Upper lobe of left lung (tissue), 6 donors: ENCODE data around the gene AQP3. TPM values are rescaled to one million over a fixed set of nuclear protein-coding genes. Genes with fewer than 3 reads are reported as not detected.
"Not testable (repeated sequence)": the region's sequence is repeated elsewhere in the genome, so short reads cannot be mapped to it uniquely, and the experiment has no call there.

Experiments
- ATAC-seq, 2 donors: fragments of 200-7000 bp; cut with Tn5 transposase; one replicate each; pipeline ENCODE4 v1.9.1; 2022; ENCODE audit warnings: mild to moderate bottlenecking in 2 of 2, moderate library complexity in 2 of 2; ENCODE audit not compliant: low FRiP score in 2 of 2
- DNase-seq, 2 donors: peaks; one replicate each; pipeline ENCODE4 v3.0.0-alpha.2; 2019 to 2020
- H3K27ac ChIP-seq, 4 donors: fragments of 200-600 bp; sonication (generic); one replicate each; pipeline ENCODE4 v1.5.1; 2016 to 2019
- H3K27me3 ChIP-seq, 4 donors: fragments of 200-600 bp; sonication (generic); one replicate each; pipeline ENCODE4 v1.5.1; 2017 to 2019
- H3K36me3 ChIP-seq, 4 donors: fragments of 200-600 bp; sonication (generic); one replicate each; pipeline ENCODE4 v1.5.1; 2016 to 2019
- H3K4me1 ChIP-seq, 4 donors: fragments of 200-600 bp; sonication (generic); one replicate each; pipeline ENCODE4 v1.5.1; 2018 to 2019
- H3K4me3 ChIP-seq, 4 donors: fragments of 200-600 bp; sonication (generic); one replicate each; pipeline ENCODE4 v1.5.1; 2017 to 2019; ENCODE audit warnings: mild to moderate bottlenecking in 2 of 4, moderate library complexity in 1 of 4
- H3K9me3 ChIP-seq, 4 donors: fragments of 200-600 bp; sonication (generic); one replicate each; pipeline ENCODE4 v1.5.1; 2018 to 2019
- EP300 ChIP-seq, 4 donors: sonication (generic); formaldehyde crosslinking; IDR thresholded peaks; one replicate each; pipeline ENCODE4 v1.5.1; 2017; ENCODE audit warnings: antibody characterized with exemption in 4 of 4, control low read depth in 2 of 4
- POLR2A ChIP-seq, 4 donors: fragments of 450-650 bp; IDR thresholded peaks; one replicate each; pipeline ENCODE4 v1.5.1; 2016 to 2017; ENCODE audit warnings: antibody characterized with exemption in 4 of 4, mild to moderate bottlenecking in 2 of 4
- POLR2AphosphoS5 ChIP-seq, 2 donors: sonication (generic); formaldehyde crosslinking; IDR thresholded peaks; one replicate each; pipeline ENCODE4 v1.5.1; 2017; ENCODE audit warnings: antibody characterized with exemption in 2 of 2
- WGBS, 2 donors: methylation state at CpG; one replicate each; pipeline ENCODE4 v1.1.5; 2017 to 2018; 5-methylcytosine and 5-hydroxymethylcytosine counted together
- total RNA-seq, 6 donors: library from RNA; depleted of rRNA in 4 of 6; stranded (reverse); fragments of >200 nt in 4 of 6; gene quantifications; one replicate each; pipeline versions ENCODE4 v1.1.0 to v1.2.1, GENCODE V29; 2016 to 2021
- TF ChIP-seq, protein P1 (sequence below), 6 experiments: fragments of 450-650 bp in 4 of 6; fragments of 200-600 bp in 2 of 6; sonication (generic) in 2 of 6; IDR thresholded peaks; one replicate each; pipeline ENCODE4 v1.5.1; 2016 to 2019; ENCODE audit warnings: antibody characterized with exemption in 6 of 6
- donor health status: DM: no; HTN: no; CAD: no; lungs with moderate emphysema.
- donor health status: DM: no; HTN: yes; CAD: no; lungs with severe emphysema.

Gene AQP3
- total RNA-seq, 6 donors from 2014 or later, result 62.5 to 468 (median 201) TPM

DNA sequence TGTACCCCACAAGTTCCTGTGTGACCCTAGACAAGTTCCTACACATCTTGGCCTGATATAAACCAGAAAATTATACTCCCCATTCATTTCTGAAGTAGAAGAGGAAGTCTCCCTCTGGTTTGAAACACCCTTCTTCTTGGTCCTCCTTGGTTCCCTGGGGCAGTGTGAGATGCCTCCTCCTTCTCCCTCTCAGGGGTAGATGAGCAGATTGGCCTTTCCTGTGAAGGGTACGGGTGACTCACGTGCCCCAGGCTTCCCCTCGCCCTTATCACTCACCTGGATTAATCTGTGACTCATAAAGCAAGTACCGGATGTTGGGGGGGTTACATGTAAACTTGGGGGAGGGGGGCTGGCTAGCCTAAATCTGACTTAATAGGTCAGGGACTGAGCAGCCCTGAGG lies 11.1 kb upstream of the AQP3 start:
- H3K27ac ChIP-seq, result peak overlapping the region in 2 of 4 donors; percentile 16 to 21

DNA sequence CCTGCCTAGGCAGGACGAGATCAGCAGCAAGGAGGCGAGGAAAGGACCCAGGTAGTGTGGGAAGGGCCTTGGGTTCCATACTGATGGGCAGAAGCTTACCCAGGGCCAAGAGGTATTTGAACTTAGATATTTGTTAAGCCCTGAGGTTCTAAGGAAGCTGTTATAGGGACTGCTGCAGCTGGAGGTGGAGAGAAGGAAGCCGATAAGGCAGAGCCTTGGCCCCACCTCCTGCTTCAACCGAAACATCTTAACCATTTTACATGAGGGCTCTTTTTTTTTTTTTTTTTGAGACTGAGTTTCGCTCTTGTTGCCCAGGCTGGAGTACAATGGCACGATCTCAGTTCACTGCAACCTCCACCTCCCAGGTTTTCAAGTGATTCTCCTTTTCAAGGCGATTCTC lies 8.6 kb upstream of the AQP3 start:
- Histone ChIP-seq H3K4me3 (no peak overlapping the region), H3K27me3 (no peaks in the 10 kb centered on the region), H3K9me3 (no peaks in the 10 kb centered on the region), H3K27ac (no peak overlapping the region), H3K4me1 (peaks cover 0 to 17% (median 2%) of the 10 kb centered on the region in 4 donors), H3K36me3 (peaks cover 0 to 6% (median 0%) of the 10 kb centered on the region in 4 donors)
- DNase-seq (no peak), ATAC-seq (no peak)
- 51 to 66% methylated on average over 7 of the region's 7 CpGs for WGBS, 2 donors
- TF ChIP-seq POLR2A (IDR thresholded peaks at IDR 0.05), result no peak
- no peak for TF ChIP-seq EP300 (IDR thresholded peaks at IDR 0.05)
- TF ChIP-seq, protein P1, sequence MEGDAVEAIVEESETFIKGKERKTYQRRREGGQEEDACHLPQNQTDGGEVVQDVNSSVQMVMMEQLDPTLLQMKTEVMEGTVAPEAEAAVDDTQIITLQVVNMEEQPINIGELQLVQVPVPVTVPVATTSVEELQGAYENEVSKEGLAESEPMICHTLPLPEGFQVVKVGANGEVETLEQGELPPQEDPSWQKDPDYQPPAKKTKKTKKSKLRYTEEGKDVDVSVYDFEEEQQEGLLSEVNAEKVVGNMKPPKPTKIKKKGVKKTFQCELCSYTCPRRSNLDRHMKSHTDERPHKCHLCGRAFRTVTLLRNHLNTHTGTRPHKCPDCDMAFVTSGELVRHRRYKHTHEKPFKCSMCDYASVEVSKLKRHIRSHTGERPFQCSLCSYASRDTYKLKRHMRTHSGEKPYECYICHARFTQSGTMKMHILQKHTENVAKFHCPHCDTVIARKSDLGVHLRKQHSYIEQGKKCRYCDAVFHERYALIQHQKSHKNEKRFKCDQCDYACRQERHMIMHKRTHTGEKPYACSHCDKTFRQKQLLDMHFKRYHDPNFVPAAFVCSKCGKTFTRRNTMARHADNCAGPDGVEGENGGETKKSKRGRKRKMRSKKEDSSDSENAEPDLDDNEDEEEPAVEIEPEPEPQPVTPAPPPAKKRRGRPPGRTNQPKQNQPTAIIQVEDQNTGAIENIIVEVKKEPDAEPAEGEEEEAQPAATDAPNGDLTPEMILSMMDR (IDR thresholded peaks at IDR 0.05), result no peak
- TF ChIP-seq POLR2AphosphoS5 (IDR thresholded peaks at IDR 0.05), result no peak

More for the DNA sequence above, 11.1 kb upstream of the AQP3 start:
- TF ChIP-seq EP300 (IDR thresholded peaks at IDR 0.05) (no peak), POLR2AphosphoS5 (IDR thresholded peaks at IDR 0.05) (no peak), POLR2A (IDR thresholded peaks at IDR 0.05) (no peak)
- TF ChIP-seq, protein P1 (IDR thresholded peaks at IDR 0.05), result no peak
- H3K36me3 ChIP-seq, result peaks cover 12 to 30% (median 21%) of the 10 kb centered on the region in 4 donors
- H3K9me3 ChIP-seq, result no peaks in the 10 kb centered on the region
- H3K27me3 ChIP-seq, result no peaks in the 10 kb centered on the region
- no peak overlapping the region for H3K4me3 ChIP-seq
- DNase-seq (peak in 1 of 2 donors; percentile 40), ATAC-seq (no peak)
- peaks cover 0 to 5% (median 0%) of the 10 kb centered on the region in 4 donors for H3K4me1 ChIP-seq
- WGBS, 2 donors, result 41 to 77% methylated on average over 4 of the region's 4 CpGs

DNA sequence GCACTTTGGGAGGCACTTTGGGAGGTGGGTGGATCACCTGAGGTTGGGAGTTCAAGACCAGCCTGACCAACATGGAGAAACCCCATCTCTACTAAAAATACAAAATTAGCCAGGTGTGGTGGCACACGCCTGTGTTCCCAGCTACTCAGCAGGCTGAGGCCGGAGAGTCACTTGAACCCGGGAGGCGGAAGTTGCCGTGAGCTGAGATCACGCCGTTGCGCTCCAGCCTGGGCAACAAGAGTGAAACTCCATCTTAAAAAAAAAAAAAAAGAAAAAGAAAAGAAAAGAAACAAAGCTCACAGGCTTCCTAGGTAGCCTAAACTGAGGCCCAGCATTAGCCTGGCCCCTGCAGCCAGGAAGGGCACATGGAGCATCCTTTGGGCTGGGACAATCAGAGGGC lies 8.1 kb upstream of the AQP3 start:
- H3K4me3 ChIP-seq, H3K9me3 ChIP-seq, ATAC-seq, H3K27me3 ChIP-seq, H3K27ac ChIP-seq, H3K36me3 ChIP-seq, DNase-seq: not testable (repeated sequence)
- peaks cover 0 to 17% (median 2%) of the 10 kb centered on the region in 4 donors for H3K4me1 ChIP-seq
- WGBS, 2 donors, result 91 to 96% methylated on average over 8 of the region's 8 CpGs

DNA sequence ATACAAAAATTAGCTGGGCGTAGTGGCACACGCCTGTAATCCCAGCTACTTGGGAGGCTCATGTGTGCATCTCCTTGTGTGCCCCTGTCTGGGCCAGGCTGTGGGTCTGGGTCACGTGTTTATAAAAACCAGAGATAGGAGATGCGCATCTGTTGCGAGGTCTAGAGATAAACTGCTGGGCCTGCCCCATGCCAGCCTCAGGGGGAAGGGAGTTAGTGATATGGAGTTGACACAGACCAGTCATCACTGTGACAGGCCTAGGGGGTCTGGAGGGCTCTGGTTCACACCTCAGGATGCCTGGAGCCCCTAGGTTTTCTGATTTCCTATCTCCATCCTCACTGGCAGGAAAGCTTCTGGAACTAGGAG lies 7.3 kb upstream of the AQP3 start:
- WGBS, 2 donors, result 91 to 92% methylated on average over 5 of the region's 5 CpGs
- H3K4me1 ChIP-seq, result peaks cover 0 to 17% (median 2%) of the 10 kb centered on the region in 4 donors
- DNase-seq, H3K27ac ChIP-seq, ATAC-seq, H3K27me3 ChIP-seq, H3K9me3 ChIP-seq, H3K4me3 ChIP-seq, H3K36me3 ChIP-seq: not testable (repeated sequence)

DNA sequence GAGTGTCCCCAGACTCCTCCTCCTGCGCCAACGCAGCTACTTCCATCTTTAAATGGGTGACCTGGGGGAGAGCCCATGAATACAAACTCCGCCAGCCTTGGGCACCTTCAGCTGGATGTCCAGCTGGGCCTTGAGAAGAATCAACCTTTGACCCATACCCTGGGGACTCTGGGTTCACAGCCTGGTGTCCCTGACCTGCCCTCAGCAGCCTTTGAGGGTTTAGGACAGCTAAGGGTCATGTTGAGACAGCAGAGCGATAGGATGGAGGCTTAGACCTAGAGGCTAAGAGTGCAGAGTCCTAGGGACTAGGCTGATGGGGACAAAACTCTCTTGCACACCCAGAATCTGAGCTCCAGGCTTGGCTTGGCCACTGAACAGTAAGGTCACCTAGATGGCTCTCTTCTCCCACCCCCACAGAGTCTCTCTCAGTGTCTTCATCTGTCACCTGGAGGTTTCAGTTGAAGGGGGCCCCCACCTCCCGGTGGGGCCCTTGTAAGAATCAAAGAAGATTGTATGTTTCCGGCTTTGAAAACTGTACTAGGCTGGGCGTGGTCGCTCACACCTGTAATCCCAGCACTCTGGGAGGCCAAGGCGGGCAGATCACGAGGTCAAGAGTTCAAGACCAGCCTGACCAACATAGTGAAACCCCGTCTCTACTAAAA lies 6.7 kb upstream of the AQP3 start:
- ATAC-seq (no peak), DNase-seq (no peak)
- TF ChIP-seq EP300 (IDR thresholded peaks at IDR 0.05), result no peak
- Histone ChIP-seq H3K9me3 (no peaks in the 10 kb centered on the region), H3K27ac (no peak overlapping the region), H3K4me3 (no peak overlapping the region), H3K4me1 (peaks cover 0 to 17% (median 2%) of the 10 kb centered on the region in 4 donors), H3K27me3 (no peaks in the 10 kb centered on the region), H3K36me3 (no peaks in the 10 kb centered on the region)
- 85 to 86% methylated on average over 7 to 11 of the region's 11 CpGs for WGBS, 2 donors

DNA sequence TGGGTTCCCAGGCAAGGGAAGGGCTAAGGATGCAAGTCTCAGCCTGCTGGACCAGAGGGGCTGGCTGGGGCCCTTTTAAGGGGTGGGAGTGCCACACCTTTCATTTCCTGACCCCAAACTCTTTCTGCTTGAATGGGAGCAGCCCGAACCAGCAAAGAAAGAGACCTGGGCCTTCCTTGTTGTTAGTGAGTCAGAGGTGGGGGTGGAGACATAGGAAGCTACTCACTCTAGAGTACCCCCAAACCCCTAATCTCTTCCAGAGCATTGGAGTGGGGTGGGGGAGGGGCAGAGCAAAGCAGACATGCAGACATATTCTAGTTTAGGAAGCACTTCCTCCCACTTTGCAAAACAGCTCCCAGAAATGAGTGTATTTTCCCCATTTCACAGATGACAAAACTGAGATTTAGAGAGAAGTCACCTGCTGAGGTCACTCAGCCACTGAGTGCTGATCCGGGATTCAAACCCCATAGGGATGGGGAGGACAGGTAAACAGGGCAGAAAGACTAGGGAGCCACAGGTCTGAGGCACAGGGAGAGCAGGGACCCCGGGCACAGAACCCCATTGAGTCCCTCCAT lies 6.0 kb upstream of the AQP3 start:
- Histone ChIP-seq H3K27ac (no peak overlapping the region), H3K27me3 (no peaks in the 10 kb centered on the region), H3K36me3 (no peaks in the 10 kb centered on the region), H3K4me1 (peaks cover 0 to 17% (median 2%) of the 10 kb centered on the region in 4 donors), H3K9me3 (no peaks in the 10 kb centered on the region), H3K4me3 (no peak overlapping the region)
- 69 to 78% methylated on average over 2 to 3 of the region's 3 CpGs for WGBS, 2 donors
- TF ChIP-seq POLR2A (IDR thresholded peaks at IDR 0.05) (no peak), EP300 (IDR thresholded peaks at IDR 0.05) (no peak)
- TF ChIP-seq, protein P1 (IDR thresholded peaks at IDR 0.05), result no peak
- ATAC-seq, result no peak
- DNase-seq, result no peak
